GM12878 (cell line): ENCODE data around the gene FOSB. TPM values are rescaled to one million over a fixed set of nuclear protein-coding genes. Genes with fewer than 3 reads are reported as not detected.

ENCODE experiments used
- BACH1 ChIP-seq: fragments of 450-650 bp; IDR thresholded peaks from 2 replicates; pipeline ENCODE4 v1.6.1; 2017; ENCODE audit warnings: mild to moderate bottlenecking, borderline replicate concordance
- BCL11A ChIP-seq: IDR thresholded peaks from 2 replicates; pipeline ENCODE4 v1.6.1; 2011; ENCODE audit warnings: low read depth, low read length
- JUNB ChIP-seq: IDR thresholded peaks from 2 replicates; pipeline ENCODE4 v1.6.1; 2016; ENCODE audit warnings: antibody characterized with exemption, mild to moderate bottlenecking
- LARP7 ChIP-seq: fragments of 450-650 bp; IDR thresholded peaks from 2 replicates; pipeline ENCODE4 v1.6.1; 2017; ENCODE audit warnings: mild to moderate bottlenecking
- MTA3 ChIP-seq: IDR thresholded peaks from 2 replicates; pipeline ENCODE4 v1.6.1; 2012; ENCODE audit warnings: low read length, inconsistent platforms, borderline replicate concordance
- NFIC ChIP-seq: IDR thresholded peaks from 2 replicates; pipeline ENCODE4 v1.6.1; 2012; ENCODE audit warnings: low read depth, mild to moderate bottlenecking, inconsistent platforms, low read length, moderate library complexity
- polyA plus RNA-seq, 11 experiments: library from polyadenylated mRNA; depleted of rRNA in 4 of 11; unstranded in 6 of 11; stranded (reverse) in 5 of 11; fragments of >200 nt; fragmentation: Nextera tagmentation in 4 of 11; fragmentation: Illumina TruSeq in 1 of 11; extraction: Ambion mirVana in 4 of 11; extraction: Trizol in 1 of 11; gene quantifications; 1 replicate in 1 of 11; 2 replicates in 10 of 11; pipeline versions ENCODE4 v1.2.1 to v1.2.3, GENCODE V29; 2011 to 2016; ENCODE audit warnings: inconsistent platforms in 2 of 11, missing spikeins in 2 of 11, low read depth in 1 of 11
- total RNA-seq, 4 experiments: library from RNA; depleted of rRNA in 3 of 4; stranded (reverse); fragments of >200 nt in 3 of 4; fragmentation: Illumina TruSeq in 1 of 4; extraction: Trizol in 1 of 4; gene quantifications; 2 replicates each; pipeline versions ENCODE4 v1.2.1 to v1.2.3, GENCODE V29; 2013 to 2021
- TF ChIP-seq, protein P1 (sequence below): IDR thresholded peaks from 2 replicates; pipeline ENCODE4 v1.6.1; 2011; ENCODE audit warnings: borderline replicate concordance, low read depth, mild to moderate bottlenecking, moderate library complexity, low read length; ENCODE audit not compliant: insufficient read depth, poor library complexity, severe bottlenecking
- TF ChIP-seq, protein P2 (sequence below): IDR thresholded peaks from 2 replicates; pipeline ENCODE4 v1.6.1; 2011; ENCODE audit warnings: mild to moderate bottlenecking, low read depth, low read length, moderate library complexity; ENCODE audit not compliant: insufficient replicate concordance
- TF ChIP-seq, protein P3 (sequence below): fragments of 450-650 bp; formaldehyde crosslinking; IDR thresholded peaks from 2 replicates; pipeline ENCODE4 v1.5.0; 2022; ENCODE audit warnings: mild to moderate bottlenecking, missing genetic modification characterization
- TF ChIP-seq, protein P4 (sequence below): fragments of 450-650 bp; IDR thresholded peaks from 2 replicates; pipeline ENCODE4 v1.6.1; 2017; ENCODE audit warnings: mild to moderate bottlenecking, low read depth, inconsistent platforms; ENCODE audit not compliant: poor library complexity, severe bottlenecking
- TF ChIP-seq, protein P5 (sequence below): fragments of 450-650 bp; formaldehyde crosslinking; IDR thresholded peaks from 2 replicates; pipeline ENCODE4 v1.4.0; 2022; ENCODE audit warnings: mild to moderate bottlenecking, moderate library complexity
- TF ChIP-seq, protein P6 (sequence below): fragments of 450-650 bp; IDR thresholded peaks from 2 replicates; pipeline ENCODE4 v1.6.1; 2017; ENCODE audit warnings: low read depth, mild to moderate bottlenecking, moderate library complexity

The FOSB gene
- total and polyA plus RNA-seq, 10 of the 15 experiments (the other 5 are each of a cell fraction or from before 2014, with no cell fraction given) = 0.06 to 0.56 (median 0.26) TPM

DNA sequence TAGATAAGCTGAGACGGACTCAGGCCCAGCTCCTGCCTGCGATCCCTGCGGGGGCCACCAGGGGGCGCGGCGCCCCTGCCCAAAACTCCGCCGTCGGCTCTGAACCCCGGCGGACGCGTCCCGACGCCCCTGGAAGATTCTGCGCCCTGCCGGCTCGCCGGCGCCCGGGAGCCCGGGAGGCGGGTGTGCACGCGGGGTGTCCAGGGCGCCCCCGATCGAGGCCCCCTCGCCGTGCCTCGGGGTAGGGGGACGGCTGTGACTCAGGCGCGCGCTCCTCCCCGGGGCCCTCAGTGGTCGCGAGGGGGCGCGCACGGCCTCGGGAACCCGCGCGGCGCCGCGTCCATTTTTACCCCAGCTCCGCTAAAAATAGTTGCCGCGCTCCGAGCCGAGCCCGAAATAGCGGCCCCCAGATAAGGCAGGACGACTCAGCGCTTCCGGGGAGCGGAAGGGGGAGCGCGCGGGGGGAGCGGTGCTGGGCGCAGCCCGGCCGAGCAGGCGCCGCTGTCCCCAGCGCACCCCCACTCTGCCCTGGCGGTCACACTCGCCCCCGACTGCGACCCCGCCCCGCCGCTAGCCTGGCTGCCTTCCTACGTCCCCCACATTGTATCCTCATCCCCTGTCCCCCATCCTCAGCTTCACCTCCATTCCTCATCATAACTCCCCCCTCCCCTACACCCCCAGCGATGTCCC lies 28.1 kb upstream of the FOSB start (continued):
- TF ChIP-seq, protein P1, sequence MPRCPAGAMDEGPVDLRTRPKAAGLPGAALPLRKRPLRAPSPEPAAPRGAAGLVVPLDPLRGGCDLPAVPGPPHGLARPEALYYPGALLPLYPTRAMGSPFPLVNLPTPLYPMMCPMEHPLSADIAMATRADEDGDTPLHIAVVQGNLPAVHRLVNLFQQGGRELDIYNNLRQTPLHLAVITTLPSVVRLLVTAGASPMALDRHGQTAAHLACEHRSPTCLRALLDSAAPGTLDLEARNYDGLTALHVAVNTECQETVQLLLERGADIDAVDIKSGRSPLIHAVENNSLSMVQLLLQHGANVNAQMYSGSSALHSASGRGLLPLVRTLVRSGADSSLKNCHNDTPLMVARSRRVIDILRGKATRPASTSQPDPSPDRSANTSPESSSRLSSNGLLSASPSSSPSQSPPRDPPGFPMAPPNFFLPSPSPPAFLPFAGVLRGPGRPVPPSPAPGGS = no peak
- TF ChIP-seq MTA3 (no peak), NFIC (no peak), LARP7 (peak; percentile 99), JUNB (no peak), BCL11A (no peak), BACH1 (peak; percentile 75; the same call in 1 of the 2 replicates)
- TF ChIP-seq, protein P2, sequence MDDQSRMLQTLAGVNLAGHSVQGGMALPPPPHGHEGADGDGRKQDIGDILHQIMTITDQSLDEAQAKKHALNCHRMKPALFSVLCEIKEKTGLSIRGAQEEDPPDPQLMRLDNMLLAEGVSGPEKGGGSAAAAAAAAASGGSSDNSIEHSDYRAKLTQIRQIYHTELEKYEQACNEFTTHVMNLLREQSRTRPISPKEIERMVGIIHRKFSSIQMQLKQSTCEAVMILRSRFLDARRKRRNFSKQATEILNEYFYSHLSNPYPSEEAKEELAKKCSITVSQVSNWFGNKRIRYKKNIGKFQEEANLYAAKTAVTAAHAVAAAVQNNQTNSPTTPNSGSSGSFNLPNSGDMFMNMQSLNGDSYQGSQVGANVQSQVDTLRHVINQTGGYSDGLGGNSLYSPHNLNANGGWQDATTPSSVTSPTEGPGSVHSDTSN = no peak
- TF ChIP-seq, protein P3, sequence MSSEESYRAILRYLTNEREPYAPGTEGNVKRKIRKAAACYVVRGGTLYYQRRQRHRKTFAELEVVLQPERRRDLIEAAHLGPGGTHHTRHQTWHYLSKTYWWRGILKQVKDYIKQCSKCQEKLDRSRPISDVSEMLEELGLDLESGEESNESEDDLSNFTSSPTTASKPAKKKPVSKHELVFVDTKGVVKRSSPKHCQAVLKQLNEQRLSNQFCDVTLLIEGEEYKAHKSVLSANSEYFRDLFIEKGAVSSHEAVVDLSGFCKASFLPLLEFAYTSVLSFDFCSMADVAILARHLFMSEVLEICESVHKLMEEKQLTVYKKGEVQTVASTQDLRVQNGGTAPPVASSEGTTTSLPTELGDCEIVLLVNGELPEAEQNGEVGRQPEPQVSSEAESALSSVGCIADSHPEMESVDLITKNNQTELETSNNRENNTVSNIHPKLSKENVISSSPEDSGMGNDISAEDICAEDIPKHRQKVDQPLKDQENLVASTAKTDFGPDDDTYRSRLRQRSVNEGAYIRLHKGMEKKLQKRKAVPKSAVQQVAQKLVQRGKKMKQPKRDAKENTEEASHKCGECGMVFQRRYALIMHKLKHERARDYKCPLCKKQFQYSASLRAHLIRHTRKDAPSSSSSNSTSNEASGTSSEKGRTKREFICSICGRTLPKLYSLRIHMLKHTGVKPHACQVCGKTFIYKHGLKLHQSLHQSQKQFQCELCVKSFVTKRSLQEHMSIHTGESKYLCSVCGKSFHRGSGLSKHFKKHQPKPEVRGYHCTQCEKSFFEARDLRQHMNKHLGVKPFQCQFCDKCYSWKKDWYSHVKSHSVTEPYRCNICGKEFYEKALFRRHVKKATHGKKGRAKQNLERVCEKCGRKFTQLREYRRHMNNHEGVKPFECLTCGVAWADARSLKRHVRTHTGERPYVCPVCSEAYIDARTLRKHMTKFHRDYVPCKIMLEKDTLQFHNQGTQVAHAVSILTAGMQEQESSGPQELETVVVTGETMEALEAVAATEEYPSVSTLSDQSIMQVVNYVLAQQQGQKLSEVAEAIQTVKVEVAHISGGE = no peak
- TF ChIP-seq, protein P4, sequence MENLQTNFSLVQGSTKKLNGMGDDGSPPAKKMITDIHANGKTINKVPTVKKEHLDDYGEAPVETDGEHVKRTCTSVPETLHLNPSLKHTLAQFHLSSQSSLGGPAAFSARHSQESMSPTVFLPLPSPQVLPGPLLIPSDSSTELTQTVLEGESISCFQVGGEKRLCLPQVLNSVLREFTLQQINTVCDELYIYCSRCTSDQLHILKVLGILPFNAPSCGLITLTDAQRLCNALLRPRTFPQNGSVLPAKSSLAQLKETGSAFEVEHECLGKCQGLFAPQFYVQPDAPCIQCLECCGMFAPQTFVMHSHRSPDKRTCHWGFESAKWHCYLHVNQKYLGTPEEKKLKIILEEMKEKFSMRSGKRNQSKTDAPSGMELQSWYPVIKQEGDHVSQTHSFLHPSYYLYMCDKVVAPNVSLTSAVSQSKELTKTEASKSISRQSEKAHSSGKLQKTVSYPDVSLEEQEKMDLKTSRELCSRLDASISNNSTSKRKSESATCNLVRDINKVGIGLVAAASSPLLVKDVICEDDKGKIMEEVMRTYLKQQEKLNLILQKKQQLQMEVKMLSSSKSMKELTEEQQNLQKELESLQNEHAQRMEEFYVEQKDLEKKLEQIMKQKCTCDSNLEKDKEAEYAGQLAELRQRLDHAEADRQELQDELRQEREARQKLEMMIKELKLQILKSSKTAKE = no peak
- TF ChIP-seq, protein P5, sequence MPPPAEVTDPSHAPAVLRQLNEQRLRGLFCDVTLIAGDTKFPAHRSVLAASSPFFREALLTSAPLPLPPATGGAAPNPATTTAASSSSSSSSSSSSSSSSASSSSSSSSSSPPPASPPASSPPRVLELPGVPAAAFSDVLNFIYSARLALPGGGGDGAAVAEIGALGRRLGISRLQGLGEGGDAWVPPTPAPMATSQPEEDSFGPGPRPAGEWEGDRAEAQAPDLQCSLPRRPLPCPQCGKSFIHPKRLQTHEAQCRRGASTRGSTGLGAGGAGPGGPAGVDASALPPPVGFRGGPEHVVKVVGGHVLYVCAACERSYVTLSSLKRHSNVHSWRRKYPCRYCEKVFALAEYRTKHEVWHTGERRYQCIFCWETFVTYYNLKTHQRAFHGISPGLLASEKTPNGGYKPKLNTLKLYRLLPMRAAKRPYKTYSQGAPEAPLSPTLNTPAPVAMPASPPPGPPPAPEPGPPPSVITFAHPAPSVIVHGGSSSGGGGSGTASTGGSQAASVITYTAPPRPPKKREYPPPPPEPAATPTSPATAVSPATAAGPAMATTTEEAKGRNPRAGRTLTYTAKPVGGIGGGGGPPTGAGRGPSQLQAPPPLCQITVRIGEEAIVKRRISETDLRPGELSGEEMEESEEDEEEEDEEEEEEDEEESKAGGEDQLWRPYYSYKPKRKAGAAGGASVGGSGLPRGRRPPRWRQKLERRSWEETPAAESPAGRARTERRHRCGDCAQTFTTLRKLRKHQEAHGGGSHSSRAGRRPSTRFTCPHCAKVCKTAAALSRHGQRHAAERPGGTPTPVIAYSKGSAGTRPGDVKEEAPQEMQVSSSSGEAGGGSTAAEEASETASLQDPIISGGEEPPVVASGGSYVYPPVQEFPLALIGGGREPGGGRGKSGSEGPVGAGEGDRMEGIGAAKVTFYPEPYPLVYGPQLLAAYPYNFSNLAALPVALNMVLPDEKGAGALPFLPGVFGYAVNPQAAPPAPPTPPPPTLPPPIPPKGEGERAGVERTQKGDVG = no peak
- TF ChIP-seq, protein P6, sequence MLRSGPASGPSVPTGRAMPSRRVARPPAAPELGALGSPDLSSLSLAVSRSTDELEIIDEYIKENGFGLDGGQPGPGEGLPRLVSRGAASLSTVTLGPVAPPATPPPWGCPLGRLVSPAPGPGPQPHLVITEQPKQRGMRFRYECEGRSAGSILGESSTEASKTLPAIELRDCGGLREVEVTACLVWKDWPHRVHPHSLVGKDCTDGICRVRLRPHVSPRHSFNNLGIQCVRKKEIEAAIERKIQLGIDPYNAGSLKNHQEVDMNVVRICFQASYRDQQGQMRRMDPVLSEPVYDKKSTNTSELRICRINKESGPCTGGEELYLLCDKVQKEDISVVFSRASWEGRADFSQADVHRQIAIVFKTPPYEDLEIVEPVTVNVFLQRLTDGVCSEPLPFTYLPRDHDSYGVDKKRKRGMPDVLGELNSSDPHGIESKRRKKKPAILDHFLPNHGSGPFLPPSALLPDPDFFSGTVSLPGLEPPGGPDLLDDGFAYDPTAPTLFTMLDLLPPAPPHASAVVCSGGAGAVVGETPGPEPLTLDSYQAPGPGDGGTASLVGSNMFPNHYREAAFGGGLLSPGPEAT = no peak
